Measurements from ENCODE around the gene MSL2. TPM values are rescaled to one million over a fixed set of nuclear protein-coding genes. Genes with fewer than 3 reads are reported as not detected.

MSL2 gene
- total and polyA plus RNA-seq, 2 of the 8 experiments (the other 6 are each of a cell fraction or from before 2014, with no cell fraction given): 9.1 to 41.8 TPM

- H3K36me3 ChIP-seq (ENCODE audit: control insufficient read depth in 2 of 4, insufficient read depth in 4 of 4, low read length in 3 of 4): no peaks in the 10 kb centered on the region
- TF ChIP-seq SIN3A (conservative IDR thresholded peaks at IDR 0.05 in 1 of 2, IDR thresholded peaks at IDR 0.05 in 1 of 2; ENCODE audit: low read depth in 1 of 2, low read length in 2 of 2) (no peak), CBX8 (IDR thresholded peaks at IDR 0.05; ENCODE audit: borderline replicate concordance, low read depth, low read length) (no peak), MAX (IDR thresholded peaks at IDR 0.05) (no peak), NANOG (IDR thresholded peaks at IDR 0.05; ENCODE audit: insufficient read depth, low read depth, low read length, poor library complexity, severe bottlenecking) (no peak), ZNF274 (IDR thresholded peaks at IDR 0.05; ENCODE audit: borderline replicate concordance, extremely low read depth, low read length) (no peak), SUZ12 (IDR thresholded peaks at IDR 0.05; ENCODE audit: low read length) (no peak), SAP30 (IDR thresholded peaks at IDR 0.05; ENCODE audit: insufficient read depth, insufficient replicate concordance, low read length) (no peak), RAD21 (IDR thresholded peaks at IDR 0.05 in 1 of 2, conservative IDR thresholded peaks at IDR 0.05 in 1 of 2; ENCODE audit: low read depth in 2 of 2, low read length in 2 of 2) (no peak), FOSL1 (IDR thresholded peaks at IDR 0.05; ENCODE audit: insufficient read depth, low read depth, low read length) (no peak), ASH2L (IDR thresholded peaks at IDR 0.05; ENCODE audit: low read length) (no peak), SP2 (IDR thresholded peaks at IDR 0.05; ENCODE audit: low read length) (no peak), JUN (IDR thresholded peaks at IDR 0.05; ENCODE audit: low read depth, low read length) (no peak), CHD2 (IDR thresholded peaks at IDR 0.05; ENCODE audit: low read length) (no peak)
Observed at GRCh38 chr3:136207489-136208115, 11.5 kb upstream of the MSL2 start.

More at GRCh38 chr3:136207489-136208115, 11.5 kb upstream of the MSL2 start:
- Histone ChIP-seq H2AK5ac (ENCODE audit: low read depth, low read length) (no peak overlapping the region), H2BK20ac (ENCODE audit: low read length) (no peak overlapping the region), H2AFZ (ENCODE audit: low read length) (no peak overlapping the region), H4K91ac (replicated peaks; ENCODE audit: insufficient read length, low read length) (no peak overlapping the region), H3K14ac (ENCODE audit: insufficient read length) (no peak overlapping the region), H3K79me1 (ENCODE audit: low read depth, low read length) (no peaks in the 10 kb centered on the region), H2BK5ac (ENCODE audit: low read depth, low read length) (no peak overlapping the region), H2BK12ac (ENCODE audit: low read depth, low read length) (no peak overlapping the region), H3K4me1 (replicated peaks in 1 of 4; ENCODE audit: control insufficient read depth in 3 of 4, insufficient read depth in 4 of 4, low read length in 3 of 4) (no peaks in the 10 kb centered on the region), H2BK15ac (ENCODE audit: low read length) (no peak overlapping the region), H4K20me1 (replicated peaks in 1 of 2; ENCODE audit: control insufficient read depth in 1 of 2, insufficient read depth in 2 of 2, low read length in 2 of 2) (no peaks in the 10 kb centered on the region), H2BK120ac (replicated peaks; ENCODE audit: low read depth, low read length) (no peak overlapping the region), H3K18ac (ENCODE audit: extremely low read depth, low read length) (no peak overlapping the region), H3K23ac (ENCODE audit: insufficient read length) (no peak overlapping the region), H3K23me2 (ENCODE audit: low read depth, low read length) (no peaks in the 10 kb centered on the region; the same call in 1 of the 2 replicates), H3K27me3 (replicated peaks in 1 of 4; ENCODE audit: control insufficient read depth in 3 of 4, extremely low read depth in 1 of 4, insufficient read depth in 3 of 4, low read length in 3 of 4) (no peaks in the 10 kb centered on the region), H3K4me3 (ENCODE audit: extremely low read depth in 1 of 4, insufficient read depth in 2 of 4, low read depth in 3 of 4, low read length in 4 of 4) (no peak overlapping the region), H3K9me3 (ENCODE audit: insufficient read depth in 2 of 2, low read depth in 1 of 2, low read length in 1 of 2) (no peaks in the 10 kb centered on the region), H3K79me2 (ENCODE audit: control insufficient read depth in 1 of 2, insufficient read depth in 2 of 2, low read length in 2 of 2) (no peaks in the 10 kb centered on the region), H3K27ac (ENCODE audit: low read depth, low read length) (no peak overlapping the region), H3K4me2 (ENCODE audit: insufficient read depth in 1 of 2, low read depth in 2 of 2, low read length in 2 of 2) (no peak overlapping the region), H4K8ac (ENCODE audit: extremely low read depth, insufficient read depth, low read length) (no peak overlapping the region), H4K5ac (ENCODE audit: insufficient read length, low read depth, low read length) (no peak overlapping the region), H3K4ac (replicated peaks; ENCODE audit: insufficient read length, low read depth, low read length) (no peak overlapping the region), H3K56ac (replicated peaks; ENCODE audit: insufficient read length, low read depth, low read length) (no peak overlapping the region), H3K9ac (replicated peaks in 1 of 4; ENCODE audit: extremely low read depth in 1 of 4, low read depth in 3 of 4, low read length in 3 of 4) (no peak overlapping the region)
- DNase-seq (ENCODE audit: low read depth in 1 of 2, low spot score in 2 of 2) (no peak), FAIRE-seq (no peak)
- ChIA-PET POLR2A (ENCODE audit: partially characterized antibody) (interaction anchor here (1.7 kb wide), 1 partner anchor 10 kb away, joined by 4 read pairs; no protein-coding TSS in a partner anchor), CTCF (ENCODE audit: partially characterized antibody) (no interaction called here)
- WGBS, 2 experiments (ENCODE audit: extremely low coverage in 1 of 2, insufficient coverage in 1 of 2, insufficient read length in 1 of 2, insufficient replicate concordance in 2 of 2, low coverage in 1 of 2, low lambda C conversion rate in 2 of 2, missing lambda C conversion rate in 1 of 2): 83% methylated on average over 4 of the region's 4 CpGs; no CpG with 5 or more reads in 1 of the 2 experiments
